AG10803 (cell line): Measurements from ENCODE around the gene DNAH7.

Source experiments
- DNase-seq: peaks from one replicate; pipeline ENCODE4 v3.0.0; 2010; ENCODE audit warnings: low read depth
- H3K4me3 ChIP-seq: 2 replicates; pipeline ENCODE4 v1.5.1; 2011; ENCODE audit warnings: mild to moderate bottlenecking, low read length, control low read depth
- CTCF ChIP-seq: conservative IDR thresholded peaks from 2 replicates; pipeline ENCODE4 v1.5.1; 2011; ENCODE audit warnings: mild to moderate bottlenecking, low read length, control low read depth, inconsistent platforms

DNAH7 gene

DNA sequence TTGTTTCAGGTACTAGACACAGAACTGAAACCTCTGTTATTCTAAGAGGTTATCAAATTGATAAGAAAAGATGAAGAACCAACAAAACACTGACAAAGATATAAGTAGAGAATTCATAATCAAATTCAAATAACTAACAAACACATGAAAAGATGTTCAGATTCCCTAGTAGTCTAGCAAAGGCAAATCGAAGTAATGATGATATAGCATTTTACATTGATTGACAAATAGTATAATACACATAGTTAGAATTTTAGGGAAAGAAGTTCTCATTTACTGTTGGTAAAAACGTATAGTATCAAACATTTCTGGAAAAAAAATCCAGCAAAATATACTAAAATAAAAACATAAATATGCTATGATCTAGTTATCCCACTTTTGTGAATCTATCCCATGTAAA lies 50.6 kb downstream of the DNAH7 start:
- no peak for DNase-seq
- TF ChIP-seq CTCF = no peak
- H3K4me3 ChIP-seq = no peak overlapping the region

DNA sequence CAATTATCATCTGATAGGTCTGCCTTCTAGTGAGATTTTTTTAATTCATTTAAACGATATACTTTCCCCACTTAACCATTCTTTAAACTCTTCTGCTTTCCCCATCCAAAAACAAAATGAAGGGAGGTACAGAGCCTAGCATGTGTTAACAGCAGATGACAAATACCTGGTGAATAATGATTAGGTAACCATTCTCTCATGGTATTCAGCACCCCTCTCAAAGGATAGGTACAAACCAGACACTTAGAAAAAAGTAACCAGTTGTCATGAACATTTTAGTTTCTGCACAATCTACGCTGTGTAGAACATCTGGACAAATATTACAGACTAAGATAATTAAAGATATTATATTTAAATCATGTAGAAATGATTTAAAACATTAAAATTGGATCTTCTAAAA lies 56.3 kb downstream of the DNAH7 start:
- TF ChIP-seq CTCF = no peak
- no peak for DNase-seq
- no peak overlapping the region for H3K4me3 ChIP-seq

DNA sequence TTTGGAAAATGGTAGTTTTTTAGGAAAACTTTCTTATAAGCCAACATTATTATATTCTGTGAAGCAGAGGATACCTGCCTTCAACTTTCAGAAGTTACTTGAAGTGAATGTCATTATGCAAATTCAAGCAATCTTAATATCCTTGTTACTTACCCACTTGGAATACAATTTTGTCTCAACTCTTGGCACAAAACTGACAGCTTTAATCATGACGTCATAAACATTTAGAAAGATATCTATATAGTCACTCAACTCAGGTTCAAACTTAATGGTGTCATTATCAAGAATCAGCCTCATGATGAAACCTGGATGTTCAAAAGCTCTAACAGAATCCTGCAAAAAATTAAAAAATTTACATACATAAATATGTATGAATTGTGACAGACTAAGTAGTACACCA lies 68.1 kb downstream of the DNAH7 start:
- no peak for TF ChIP-seq CTCF
- H3K4me3 ChIP-seq = no peak overlapping the region
- DNase-seq = no peak

GRCh38 chr2:195998070-195998469 lies 70.6 kb downstream of the DNAH7 start:
- H3K4me3 ChIP-seq = no peak overlapping the region
- peak; percentile 0 for DNase-seq
- TF ChIP-seq CTCF = no peak

DNA sequence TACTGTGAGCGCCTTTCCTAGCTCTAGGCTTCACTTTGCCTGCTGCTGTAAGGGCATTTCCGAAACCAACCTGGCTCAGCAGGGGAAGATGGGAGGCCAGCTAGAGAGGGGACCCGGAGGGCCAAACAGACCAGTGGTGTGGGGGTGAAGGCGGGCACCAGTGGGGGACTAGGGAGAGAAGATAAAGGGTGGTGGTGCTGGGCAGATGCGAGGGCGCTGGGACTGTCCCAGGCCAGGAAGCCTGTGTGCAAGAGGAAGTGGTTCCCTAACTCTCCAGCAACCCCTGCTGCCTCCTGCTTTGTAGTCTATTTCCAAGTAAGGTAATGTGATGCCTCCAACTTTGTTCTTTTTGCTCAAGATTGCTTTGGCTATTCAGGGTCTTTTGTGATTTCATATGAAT lies 73.1 kb downstream of the DNAH7 start:
- no peak for DNase-seq
- no peak overlapping the region for H3K4me3 ChIP-seq
- no peak for TF ChIP-seq CTCF

- H3K4me3 ChIP-seq = no peak overlapping the region
- TF ChIP-seq CTCF = no peak
- no peak for DNase-seq
Observed at GRCh38 chr2:195993623-195994022, 75.0 kb downstream of the DNAH7 start.

GRCh38 chr2:195985741-195986140 lies 82.9 kb downstream of the DNAH7 start:
- H3K4me3 ChIP-seq = no peak overlapping the region
- TF ChIP-seq CTCF = no peak
- no peak for DNase-seq
